ENCODE results near the gene KATNAL1.

DNA sequence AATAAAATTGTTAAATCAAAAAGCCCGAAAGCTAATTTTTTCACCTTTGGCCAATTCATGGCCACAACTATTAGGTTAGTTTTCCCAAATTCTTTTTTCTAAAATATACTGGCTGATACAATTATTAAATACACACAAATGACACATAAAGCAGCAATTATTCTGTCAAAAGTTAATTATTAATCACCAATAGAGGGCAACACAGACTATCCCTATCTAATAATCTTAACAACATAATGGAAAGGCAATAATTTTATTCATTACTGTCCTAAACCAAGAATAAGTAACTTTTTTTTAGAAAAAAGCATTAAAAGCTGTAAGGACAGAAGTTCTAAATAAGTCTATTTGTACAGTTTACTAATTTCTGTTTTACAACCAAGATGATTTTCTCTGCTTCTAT, 51.7 kb downstream of the KATNAL1 start:
- TF ChIP-seq POLR2A (IDR thresholded peaks at IDR 0.05; ENCODE audit: low read depth, low read length) (no peak), POLR2AphosphoS5 (IDR thresholded peaks at IDR 0.05; ENCODE audit: low read depth, low read length) (no peak), TAF1 (IDR thresholded peaks at IDR 0.05; ENCODE audit: borderline replicate concordance, low read depth, low read length) (no peak)

All from GM12892 (cell line).